GM18511 (cell line): ENCODE measurements around the gene PTPRN2.

Source experiments
- ATAC-seq: cut with Tn5 transposase; IDR thresholded peaks from one replicate; pipeline ENCODE4 v1.9.1; 2021; ENCODE audit warnings: mild to moderate bottlenecking, moderate library complexity; ENCODE audit not compliant: unreplicated experiment

The PTPRN2 gene

DNA sequence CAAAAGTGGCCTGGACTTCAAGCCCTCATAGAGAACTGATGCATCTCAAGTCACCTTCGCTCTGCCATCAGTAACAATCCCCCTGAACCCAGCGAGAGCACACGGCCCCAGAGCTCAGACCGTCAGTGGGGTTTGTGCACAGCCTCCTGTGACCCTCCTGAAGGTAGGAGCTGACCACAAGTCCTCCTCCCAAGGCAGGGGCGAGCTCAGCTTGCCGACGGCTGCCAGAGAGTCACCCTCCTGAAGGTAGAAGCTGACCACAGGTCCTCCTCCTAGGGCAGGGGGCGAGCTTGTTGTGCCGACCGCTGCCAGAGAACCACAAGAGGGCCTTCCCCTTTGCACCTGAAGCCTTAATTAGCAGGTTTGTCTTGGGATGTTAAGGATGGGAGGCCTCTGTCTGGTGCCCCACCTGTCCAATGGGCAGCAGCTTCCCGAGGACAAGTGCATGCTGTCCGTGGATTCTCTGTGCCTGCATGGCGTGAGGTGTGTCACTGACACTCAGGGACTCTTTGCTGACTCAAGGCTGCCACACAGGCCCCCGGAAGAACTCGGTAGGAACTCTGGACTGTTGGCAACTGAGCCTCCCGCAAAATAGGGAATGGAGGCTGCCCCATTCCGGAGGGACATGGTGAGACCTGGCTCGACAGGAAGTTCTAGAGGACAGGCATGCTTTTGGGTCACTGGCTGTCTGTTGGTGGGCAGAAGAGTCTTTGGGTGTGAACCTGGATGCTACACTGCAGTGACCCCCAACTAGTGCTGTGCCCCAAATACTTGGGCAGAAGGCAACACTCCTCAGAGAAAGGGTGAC, 763.4 kb downstream of the PTPRN2 start:
- ATAC-seq = no peak

DNA sequence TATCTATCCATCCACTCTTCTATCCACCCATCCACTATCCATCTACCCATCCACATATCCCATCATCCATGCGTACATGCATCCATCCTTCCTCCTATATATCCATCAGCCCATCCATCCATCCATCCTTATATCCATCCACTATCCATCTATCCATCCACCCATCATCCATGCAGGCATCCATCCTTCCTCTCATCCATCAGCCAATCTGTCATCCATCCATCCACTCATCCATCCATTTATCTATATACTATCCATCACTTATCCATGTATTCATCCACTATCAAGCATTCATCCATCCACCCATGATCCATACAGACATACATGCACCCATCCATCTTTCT, 765.0 kb downstream of the PTPRN2 start:
- ATAC-seq = no peak

DNA sequence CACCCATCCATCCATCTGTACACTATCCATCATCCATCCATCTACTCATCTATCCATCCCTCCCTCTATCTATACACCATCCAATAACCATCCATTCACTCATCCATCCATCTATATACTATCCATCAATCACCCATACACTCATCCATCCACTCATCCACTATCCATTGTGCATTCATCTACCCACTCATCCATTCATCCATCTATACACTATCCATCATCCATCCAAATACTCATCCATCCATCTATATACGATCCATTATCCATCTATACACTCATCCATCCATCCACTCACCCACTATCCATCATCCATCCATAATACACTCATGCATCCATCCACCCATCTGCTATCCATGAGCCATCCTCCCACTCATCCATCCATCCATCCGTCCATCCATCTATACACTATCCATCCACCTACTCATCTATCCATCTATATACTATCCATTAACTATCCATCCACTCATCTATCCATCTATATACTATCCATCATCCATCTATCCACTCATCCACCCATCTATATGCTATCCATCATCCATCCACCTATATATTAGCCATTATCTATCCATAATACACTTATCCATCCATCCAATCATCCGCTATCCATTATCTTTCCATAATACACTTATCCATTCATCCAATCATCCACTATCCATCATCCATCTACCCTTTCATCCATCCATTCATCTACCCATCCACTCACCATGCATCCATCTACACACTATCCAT, 765.5 kb downstream of the PTPRN2 start:
- no peak for ATAC-seq

DNA sequence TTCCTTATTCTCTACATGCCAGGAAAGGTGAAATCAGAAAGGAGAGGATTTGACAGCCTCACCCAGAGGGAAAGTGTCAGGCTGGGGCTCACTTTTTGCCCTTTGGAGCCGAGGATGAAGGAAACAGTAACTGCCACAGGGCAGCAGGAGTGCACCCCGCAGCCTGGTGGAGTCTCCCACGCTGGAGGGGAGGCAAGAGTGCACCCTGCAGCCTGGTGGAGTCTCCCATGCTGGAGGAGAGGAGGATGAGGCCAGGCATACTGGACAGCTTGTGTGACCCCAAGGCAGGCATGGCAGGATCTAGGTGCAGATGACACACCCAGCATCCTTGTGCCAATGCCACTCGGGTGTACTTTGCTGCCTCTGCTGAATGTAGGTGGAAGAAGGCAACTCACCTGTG, 766.8 kb downstream of the PTPRN2 start:
- ATAC-seq = no peak

DNA sequence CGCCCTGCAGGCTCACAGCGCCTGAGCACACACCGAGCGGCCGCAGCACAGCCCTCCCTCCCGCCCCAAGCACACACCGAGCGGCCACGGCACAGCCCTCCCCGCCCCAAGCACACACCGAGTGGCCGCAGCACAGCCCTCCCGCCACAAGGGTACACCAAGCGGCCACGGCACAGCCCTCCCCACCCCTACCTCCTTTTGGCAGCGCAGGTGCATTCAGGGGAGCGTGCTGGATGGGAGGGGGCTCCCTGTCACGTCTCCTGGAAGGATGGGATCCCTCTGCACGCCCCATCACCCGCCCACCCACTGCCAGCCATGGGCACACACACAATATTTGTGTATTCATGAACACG, 768.2 kb downstream of the PTPRN2 start:
- no peak for ATAC-seq

DNA sequence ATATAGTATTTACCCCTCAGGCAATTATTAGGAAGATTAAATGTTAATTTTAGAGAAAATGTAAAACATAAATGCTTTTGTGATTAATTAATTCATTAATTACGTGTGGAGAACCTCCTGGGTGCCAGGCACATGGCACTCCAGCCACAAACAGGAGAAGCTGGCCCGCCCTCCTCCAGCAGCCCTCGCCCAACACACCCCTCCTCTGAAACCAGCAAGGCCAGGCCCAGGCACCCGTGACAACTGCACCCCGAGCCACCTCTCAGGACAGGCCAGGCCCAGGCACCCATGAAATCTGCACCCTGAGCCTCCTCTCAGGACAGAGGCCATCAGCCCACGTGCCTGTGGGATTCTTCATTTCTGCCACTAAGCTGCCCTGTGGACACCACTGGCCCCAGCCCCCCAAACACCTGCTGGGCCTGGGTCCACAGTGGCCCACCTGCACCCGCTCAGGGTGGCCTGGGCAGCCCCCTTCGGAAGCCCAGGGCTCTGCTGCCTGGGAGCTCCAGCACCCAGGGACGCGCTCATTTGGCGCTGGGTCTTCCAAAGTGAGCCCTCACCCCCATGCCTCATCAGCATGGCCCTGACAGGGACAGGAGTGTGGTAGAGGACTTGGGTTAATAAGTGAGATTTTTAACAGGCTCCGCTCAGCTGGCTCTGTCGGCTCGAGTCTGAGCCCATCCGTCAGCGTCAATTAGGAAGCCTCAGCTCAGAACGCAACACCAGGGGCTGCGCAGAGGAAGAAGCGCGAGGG, 768.7 kb downstream of the PTPRN2 start:
- ATAC-seq = no peak

DNA sequence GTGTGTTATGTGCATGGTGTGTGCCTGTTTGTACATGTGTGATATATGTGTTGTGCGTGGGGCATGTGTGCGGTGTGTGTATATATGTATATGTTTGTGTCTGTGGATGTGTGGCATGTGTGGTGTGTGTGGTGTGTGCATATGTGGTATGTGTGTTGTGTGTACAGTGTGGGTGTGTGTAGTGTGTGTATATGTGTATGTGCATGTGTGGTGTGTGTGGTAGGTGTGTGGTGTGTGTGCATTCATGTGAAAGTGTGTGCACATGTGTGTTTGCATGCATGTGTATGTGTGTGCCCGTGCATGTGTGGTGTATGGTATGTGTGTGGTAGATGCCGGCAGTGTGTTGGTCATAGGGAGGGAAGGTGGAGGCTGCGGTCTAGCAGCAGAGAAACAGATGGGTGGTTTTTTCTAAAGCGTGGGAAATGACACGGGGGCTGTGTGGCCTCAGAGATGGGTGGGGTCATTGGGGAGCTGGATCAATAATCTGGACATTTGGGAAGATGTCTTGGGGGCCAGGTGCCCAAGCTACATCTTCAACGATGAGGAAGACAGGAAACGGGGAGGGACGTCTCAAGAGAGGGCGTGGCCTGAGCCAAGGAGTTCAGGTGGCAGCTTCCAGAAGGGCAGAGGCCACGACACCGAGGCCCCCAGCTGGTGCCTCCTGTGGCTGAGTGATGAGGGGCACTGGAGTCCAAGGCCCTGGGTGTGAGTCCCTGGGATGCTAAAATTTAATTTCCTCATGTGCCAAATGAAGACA, 769.5 kb downstream of the PTPRN2 start:
- ATAC-seq = no peak

DNA sequence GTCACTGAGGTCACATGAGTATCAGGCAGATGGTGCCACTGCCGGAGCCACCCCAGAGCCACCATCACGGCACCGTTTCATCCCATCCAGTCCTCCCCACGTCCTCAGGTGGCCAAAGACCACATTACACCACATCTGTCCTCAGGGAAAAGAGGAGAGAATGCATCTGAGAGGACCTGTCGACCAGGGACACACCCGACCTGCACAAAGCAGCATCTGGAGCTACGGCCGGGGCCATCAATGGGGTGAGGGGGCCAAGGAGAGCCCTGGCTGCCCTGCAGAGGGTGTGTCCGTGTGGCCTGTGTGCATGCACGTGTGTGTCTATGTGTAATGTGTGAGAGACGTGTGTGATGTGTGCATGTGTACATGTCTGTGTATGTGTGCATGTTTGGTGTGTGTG, 770.2 kb downstream of the PTPRN2 start:
- no peak for ATAC-seq

DNA sequence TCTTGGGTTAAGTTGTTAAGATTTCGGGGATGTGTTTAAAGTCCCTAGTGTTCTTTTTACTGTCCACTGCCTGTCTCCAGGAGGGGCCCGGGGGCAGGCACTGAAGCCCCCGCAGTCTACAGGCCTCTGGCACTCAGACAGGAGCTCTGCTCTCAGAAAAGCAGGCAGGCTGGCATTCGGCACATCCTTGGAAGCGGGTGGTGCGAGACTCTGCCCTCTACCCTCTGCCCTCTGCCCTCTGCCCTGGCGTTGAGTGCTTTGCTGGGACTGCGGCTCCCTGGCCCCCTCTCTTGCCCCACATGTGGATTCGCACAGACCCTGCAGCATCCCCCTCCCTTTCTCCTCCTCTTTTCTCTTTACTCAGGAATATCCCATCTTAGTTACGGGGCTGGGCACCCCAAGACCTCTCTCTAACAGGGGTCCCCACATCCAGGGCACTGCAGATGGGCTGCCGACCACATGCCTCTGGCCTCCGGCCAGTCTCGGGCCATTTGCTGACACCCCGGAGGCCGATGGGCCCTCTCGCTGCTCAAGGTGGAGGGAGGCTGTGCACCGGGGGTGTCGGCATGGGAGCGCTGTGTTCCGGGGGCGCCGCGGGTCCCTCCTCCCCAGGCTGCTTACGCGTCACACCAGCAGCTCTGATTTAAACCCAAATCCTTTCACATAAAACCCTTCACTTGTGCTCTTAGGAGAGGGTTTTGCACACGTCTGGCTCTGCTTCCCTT, 770.9 kb downstream of the PTPRN2 start:
- no peak for ATAC-seq

DNA sequence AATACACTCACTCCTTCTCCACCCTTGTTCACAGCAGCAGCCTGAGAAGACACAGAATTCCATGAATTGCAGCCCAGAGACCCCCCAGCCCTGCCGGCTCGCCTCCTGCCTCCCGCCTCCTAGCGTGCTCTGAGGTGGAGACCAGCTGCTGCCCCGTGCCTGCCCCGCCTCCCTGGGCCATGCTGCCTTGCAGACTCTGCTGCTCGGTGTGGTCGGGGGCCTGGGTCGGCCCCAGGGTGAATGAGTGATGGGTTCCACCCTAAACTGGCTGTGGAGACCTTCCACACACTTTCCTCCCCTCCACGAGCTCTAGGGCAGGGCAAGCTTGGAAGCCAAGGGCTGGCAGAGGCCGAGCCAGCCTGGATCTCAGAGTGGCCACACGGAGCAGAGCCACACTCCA, 771.5 kb downstream of the PTPRN2 start:
- ATAC-seq = no peak

DNA sequence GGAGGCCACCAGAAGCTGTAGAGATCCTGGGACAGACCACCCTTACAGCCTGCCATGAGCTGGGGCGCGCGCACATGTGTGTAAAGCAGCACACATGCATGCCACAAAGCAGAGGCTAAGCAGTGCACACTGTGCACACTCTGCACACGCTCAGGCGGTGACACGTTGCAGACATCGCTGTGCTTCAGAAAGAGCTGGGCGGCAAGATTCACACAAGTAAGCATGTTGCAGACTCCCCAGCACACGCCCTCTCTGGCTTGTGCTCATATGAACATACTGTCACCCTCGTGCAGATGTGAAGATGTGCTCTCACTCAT, 772.0 kb downstream of the PTPRN2 start:
- no peak for ATAC-seq

DNA sequence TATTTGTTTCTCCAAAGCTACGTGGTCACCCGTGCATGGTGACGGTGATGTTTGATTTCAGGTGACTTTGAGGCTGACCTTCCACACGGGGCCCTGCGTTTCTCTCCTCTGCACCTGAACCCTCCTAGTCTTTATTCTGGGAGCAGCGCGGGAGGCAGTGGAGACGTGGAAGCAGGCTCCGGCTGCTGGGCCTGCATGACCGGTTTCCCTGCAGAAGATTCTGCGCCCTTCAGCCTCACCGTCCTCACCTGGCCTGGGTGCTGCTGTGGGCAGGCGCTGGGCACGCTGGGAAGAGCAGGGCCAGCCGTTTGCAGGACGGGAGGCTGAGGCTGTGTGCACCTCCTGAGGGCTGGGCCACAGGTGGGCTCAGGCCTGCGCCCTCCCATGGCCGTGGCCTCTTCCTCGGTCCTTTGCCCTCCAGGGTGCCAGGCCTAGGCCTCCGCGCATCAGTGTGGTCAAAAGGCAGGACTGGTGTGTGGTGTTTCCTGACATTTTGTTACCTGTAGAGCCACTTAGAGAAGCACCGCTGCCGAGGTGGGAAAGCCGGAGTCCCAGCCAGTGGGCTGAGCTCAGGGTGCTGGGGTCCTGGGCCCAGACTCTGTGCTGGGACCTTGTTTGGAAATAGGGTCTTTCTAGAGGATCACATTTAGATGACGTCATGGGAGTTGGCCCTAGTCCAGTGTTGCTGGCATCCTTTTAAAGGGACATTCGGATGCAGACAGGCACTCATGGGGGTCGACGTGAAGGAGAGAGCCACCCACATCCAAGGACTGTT, 772.5 kb downstream of the PTPRN2 start:
- ATAC-seq = no peak

DNA sequence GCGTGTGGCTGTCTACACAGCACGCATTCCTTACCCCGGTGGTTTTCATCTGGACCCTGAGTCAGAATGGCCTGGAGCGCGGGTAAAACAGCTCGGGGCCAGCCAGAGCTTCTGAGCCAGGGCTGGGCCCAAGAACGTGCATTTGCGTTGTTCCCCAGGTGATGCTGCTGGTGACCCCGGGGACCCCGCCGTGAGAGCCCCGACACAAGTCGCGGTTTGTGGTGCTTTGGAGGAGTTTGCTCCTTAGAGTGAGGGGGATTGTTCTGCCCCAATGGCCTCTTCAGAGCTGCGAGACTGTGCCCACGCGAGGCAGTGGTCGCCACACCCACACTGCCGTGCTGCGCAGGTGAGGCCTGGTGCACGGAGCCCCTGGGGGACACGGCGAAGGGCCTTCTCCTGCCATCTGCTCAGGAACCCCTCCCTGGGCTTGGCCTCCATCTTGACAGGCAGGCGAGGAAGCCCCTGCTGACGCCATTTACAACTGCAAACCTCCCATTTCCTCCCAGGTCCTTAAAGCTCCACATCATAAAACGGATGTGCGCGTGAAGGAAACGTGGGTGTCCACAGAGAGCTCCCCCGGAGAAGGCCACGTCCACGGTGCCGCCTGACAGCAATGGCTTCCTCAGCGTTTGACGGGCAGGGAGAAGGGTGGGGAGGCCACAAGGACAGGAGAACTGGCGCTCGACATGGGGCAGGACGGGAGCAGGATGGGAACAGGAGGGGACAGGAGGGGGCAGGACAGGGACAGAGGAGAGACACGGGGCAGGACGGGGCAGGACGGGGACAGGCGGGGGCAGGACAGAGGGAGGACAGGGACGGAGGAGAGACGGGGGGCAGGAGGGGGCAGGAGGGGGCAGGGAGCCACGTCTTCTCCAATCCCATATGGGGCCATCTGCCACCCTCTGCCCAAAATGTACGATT, 773.6 kb downstream of the PTPRN2 start:
- ATAC-seq = no peak

DNA sequence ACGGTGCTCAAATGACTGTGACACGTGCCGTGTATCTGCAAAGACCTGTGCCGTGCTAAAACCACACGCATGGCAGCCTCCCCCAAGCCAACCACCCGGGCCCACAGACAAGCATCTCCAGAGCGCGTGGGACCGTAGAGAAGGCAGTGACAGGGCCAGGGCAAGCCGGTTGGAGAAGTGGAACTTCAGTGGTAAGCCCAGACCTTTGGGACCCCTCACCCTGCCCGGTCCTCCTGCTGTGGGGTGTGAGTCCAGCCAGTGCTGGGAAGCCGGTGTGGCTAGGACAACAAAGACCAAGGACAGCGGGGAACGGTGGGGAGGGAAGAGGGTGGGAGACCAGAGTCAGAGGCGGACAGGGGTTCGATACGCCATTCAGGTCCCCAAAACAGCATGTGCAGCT, 774.6 kb downstream of the PTPRN2 start:
- no peak for ATAC-seq

DNA sequence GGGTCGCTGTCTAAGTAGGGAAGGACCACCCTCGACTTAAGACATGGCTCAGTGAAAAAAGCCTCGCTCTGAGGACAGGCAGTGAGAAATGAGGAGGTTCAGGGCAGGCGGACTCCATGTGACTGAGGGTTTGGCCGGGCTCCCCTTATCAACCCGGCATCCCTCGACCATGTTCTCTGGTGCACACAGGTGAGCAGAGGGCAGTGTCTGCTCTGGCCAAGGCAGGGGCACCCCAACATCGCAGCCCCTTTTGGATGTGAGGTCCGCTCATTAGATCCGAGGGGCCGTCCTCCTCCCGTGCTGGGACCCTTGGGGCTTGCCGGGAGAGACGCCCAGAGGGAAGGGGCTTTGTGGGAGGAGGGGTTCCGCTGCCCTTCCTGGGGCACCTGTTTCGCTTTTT, 775.7 kb downstream of the PTPRN2 start:
- no peak for ATAC-seq

DNA sequence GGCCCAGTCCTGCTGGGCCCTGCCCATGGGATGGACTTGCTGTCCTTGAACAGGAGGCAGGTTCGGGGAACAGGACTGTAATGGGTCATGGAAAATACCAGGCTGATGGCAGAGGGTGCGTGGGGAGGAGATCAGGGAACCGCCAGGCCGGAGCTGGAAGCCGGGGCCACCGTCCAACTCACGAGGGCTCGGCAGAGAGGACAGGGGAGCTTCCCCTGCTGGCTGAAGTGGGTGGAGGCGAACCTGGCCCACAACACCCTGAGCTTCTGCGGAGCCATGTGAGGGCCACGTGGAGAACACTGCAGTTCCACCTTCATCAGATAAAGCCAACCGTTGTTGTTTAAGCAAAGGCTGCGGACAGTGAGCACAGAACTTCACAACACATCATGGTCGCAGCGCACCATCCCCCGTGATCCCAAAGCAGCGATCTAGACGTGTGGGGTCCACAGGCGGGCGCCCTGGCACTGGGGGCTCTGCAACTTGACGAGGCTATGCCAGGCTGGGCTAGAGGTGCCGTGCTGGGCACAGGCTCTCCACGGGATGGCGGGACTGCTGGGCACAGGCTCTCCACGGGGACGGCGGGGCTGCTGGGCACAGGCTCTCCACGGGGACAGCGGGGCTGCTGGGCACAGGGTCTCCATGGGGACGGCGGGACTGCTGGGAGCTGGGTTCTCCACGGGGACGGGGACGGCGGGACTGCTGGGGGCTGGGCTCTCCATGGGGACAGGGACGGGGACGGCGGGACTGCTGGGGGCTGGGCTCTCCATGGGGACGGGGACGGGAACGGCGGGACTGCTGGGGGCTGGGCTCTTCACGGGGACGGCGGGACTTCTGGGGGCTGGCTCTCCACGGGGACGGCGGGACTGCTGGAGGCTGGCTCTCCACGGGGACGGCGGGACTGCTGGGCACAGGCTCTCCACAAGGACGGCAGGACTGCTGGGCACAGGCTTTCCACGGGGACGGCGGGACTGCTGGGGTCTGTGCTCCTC, 777.5 kb downstream of the PTPRN2 start:
- no peak for ATAC-seq

DNA sequence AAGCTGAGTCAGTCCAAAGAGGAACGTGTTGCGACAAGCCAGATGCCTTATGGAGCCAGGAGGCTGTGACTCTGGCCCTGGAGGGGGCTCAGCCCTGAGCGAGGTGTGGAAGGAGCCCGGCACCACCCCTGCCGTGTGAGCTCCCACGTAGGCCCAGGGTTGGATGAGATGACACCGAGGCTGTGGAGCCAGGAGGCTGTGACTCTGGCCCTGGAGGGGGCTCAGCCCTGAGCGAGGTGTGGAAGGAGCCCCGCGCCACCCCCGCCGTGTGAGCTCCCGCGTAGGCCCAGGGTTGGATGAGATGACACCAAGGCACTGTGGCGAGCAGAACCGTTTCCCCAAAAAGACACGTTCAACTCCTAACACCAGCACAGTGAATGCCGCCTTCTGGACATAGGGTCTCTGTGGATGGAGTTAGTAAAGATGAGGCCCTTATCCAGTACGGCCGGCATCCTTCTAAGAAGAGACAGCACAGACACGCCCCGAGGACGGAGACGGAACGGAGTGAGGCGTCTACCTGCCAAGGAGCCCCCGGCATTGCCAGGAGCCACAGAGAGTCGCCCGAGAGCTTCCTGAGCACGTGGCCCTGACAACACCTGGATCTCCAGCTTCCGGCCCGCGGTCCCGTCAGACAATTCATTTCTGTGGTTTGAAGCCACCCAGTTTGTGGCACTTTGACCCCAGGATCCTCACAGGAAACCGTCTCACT, 778.3 kb downstream of the PTPRN2 start:
- no peak for ATAC-seq
